ENCODE measurements around the gene FXYD2. TPM values are rescaled to one million over a fixed set of nuclear protein-coding genes. Genes with fewer than 3 reads are reported as not detected.

The FXYD2 gene
- total RNA-seq, 3 donors from 2014 or later: 1.2 to 9.1 (median 1.5) TPM

GRCh38 chr11:117809236-117810055, 15.1 kb downstream of the FXYD2 start:
- no peak overlapping the region for H3K4me3 ChIP-seq
- H3K4me1 ChIP-seq (ENCODE audit: low read depth): peaks cover 32% of the 10 kb centered on the region
- TF ChIP-seq, protein P1, sequence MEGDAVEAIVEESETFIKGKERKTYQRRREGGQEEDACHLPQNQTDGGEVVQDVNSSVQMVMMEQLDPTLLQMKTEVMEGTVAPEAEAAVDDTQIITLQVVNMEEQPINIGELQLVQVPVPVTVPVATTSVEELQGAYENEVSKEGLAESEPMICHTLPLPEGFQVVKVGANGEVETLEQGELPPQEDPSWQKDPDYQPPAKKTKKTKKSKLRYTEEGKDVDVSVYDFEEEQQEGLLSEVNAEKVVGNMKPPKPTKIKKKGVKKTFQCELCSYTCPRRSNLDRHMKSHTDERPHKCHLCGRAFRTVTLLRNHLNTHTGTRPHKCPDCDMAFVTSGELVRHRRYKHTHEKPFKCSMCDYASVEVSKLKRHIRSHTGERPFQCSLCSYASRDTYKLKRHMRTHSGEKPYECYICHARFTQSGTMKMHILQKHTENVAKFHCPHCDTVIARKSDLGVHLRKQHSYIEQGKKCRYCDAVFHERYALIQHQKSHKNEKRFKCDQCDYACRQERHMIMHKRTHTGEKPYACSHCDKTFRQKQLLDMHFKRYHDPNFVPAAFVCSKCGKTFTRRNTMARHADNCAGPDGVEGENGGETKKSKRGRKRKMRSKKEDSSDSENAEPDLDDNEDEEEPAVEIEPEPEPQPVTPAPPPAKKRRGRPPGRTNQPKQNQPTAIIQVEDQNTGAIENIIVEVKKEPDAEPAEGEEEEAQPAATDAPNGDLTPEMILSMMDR (IDR thresholded peaks at IDR 0.05): peak; percentile 32
- DNase-seq (peak; percentile 81 to 88 (median 84)), ATAC-seq (peak; percentile 90)
- intact Hi-C loops (cut with DNase I, micrococcal nuclease): loop anchor here in 1 of 2 donors (5.0 kb wide), 1 partner anchor 382 kb away; no protein-coding TSS in a partner anchor
- no peaks in the 10 kb centered on the region for H3K9me3 ChIP-seq
- H3K36me3 ChIP-seq (ENCODE audit: low read depth): no peaks in the 10 kb centered on the region

DNA sequence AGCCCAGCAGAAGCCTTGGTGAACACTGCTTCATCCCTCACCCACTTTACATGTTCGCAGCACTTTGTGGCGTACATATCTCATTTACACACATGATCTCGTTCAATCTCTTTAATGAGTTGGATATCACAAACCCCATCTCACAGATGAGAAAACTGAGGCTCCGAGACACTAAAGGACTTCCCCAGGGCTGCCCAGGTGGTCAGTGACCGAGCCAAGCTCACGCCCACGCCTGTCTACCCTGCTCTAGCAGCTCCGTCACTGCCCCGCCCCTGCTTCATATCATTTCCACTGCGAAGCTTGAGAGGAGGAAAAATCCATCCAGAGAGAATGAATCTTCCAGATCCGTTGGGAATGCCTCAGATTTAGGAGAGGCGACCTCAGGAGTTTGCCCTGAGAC, 15.8 kb downstream of the FXYD2 start:
- TF ChIP-seq, protein P1 (IDR thresholded peaks at IDR 0.05): no peak
- no peak overlapping the region for H3K4me3 ChIP-seq
- ATAC-seq: peak; percentile 76
- no peaks in the 10 kb centered on the region for H3K36me3 ChIP-seq (ENCODE audit: low read depth)
- peak; percentile 65 to 79 (median 65) for DNase-seq
- H3K4me1 ChIP-seq (ENCODE audit: low read depth): peaks cover 27% of the 10 kb centered on the region
- intact Hi-C loops (cut with DNase I, micrococcal nuclease): loop anchor here in 1 of 2 donors (5.0 kb wide), 1 partner anchor 381 kb away; no protein-coding TSS in a partner anchor
- no peaks in the 10 kb centered on the region for H3K9me3 ChIP-seq

GRCh38 chr11:117807482-117808327, 16.8 kb downstream of the FXYD2 start:
- no peaks in the 10 kb centered on the region for H3K36me3 ChIP-seq (ENCODE audit: low read depth)
- H3K4me1 ChIP-seq (ENCODE audit: low read depth): peaks cover 23% of the 10 kb centered on the region
- H3K9me3 ChIP-seq: no peaks in the 10 kb centered on the region
- DNase-seq (peak in 2 of 3 donors; percentile 84 to 96), ATAC-seq (peak; percentile 68)
- intact Hi-C loops (cut with DNase I, micrococcal nuclease): loop anchor here in 1 of 2 donors (5.0 kb wide), 1 partner anchor 380 kb away; no protein-coding TSS in a partner anchor
- H3K4me3 ChIP-seq: no peak overlapping the region
- TF ChIP-seq, protein P1 (IDR thresholded peaks at IDR 0.05): peak; percentile 72

GRCh38 chr11:117806846-117807245, 17.7 kb downstream of the FXYD2 start:
- Histone ChIP-seq H3K9me3 (no peaks in the 10 kb centered on the region), H3K36me3 (ENCODE audit: low read depth) (no peaks in the 10 kb centered on the region), H3K4me1 (ENCODE audit: low read depth) (peaks cover 23% of the 10 kb centered on the region), H3K4me3 (no peak overlapping the region)
- no peak for DNase-seq
- ATAC-seq: no peak
- intact Hi-C loops (cut with DNase I, micrococcal nuclease): loop anchor here in 1 of 2 donors (5.0 kb wide), 1 partner anchor 380 kb away; no protein-coding TSS in a partner anchor
- TF ChIP-seq, protein P1 (IDR thresholded peaks at IDR 0.05): no peak

DNA sequence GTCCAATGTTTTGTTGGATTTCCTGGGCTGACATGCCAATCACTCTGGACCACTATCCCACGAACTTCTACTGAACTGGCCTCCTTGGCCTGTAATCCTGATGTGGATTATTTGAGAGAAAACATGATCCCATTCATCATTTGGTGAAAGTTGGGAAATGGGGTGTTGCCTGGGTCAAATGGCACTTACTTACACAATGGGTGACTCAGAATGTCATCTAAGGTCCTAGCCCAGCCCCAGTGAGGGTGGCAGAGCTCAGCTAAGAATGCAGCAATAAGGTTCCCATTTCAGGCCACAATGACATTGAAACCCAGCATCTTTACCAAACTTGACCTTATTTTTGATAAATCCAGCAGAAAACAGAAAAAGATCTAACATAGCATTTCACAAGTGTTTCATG, 19.5 kb downstream of the FXYD2 start:
- no peak overlapping the region for H3K4me3 ChIP-seq
- intact Hi-C loops (cut with DNase I, micrococcal nuclease): loop anchor here in 1 of 2 donors (5.0 kb wide), 1 partner anchor 378 kb away; no protein-coding TSS in a partner anchor
- DNase-seq (no peak), ATAC-seq (no peak)
- peaks cover 23% of the 10 kb centered on the region for H3K4me1 ChIP-seq (ENCODE audit: low read depth)
- TF ChIP-seq, protein P1 (IDR thresholded peaks at IDR 0.05): no peak
- H3K36me3 ChIP-seq (ENCODE audit: low read depth): no peaks in the 10 kb centered on the region
- H3K9me3 ChIP-seq: no peaks in the 10 kb centered on the region

Measured in mucosa of descending colon (tissue), 3 donors.